IPS DF 4.7 (cell line): ENCODE measurements around the gene GRID1.
"Not testable (repeated sequence)": the region's sequence is repeated elsewhere in the genome, so short reads cannot be mapped to it uniquely, and the experiment has no call there.

Experiments used
- DNase-seq: peaks from one replicate; pipeline ENCODE4 v3.0.0-alpha.2; 2013; ENCODE audit warnings: low spot score; ENCODE audit errors: extremely low read depth

Gene GRID1

DNA sequence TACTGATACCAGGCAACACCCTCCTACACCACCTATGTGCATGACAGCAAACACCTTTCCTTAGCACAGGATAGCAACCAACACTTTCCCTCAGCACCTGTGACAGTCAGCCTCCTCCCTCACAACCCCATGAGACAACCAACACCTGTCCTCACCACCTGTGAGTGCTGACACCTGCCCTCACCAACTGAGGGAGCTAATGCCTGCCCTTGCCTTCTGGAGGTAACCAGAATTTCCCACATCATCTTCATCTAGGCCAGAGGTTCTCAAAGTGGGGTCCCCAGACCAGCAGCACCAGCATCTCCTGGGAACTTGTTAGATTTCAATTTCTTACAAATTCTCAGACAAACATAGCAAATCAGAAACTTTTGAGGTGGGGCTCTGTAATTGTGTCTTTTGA, 112.5 kb downstream of the GRID1 start:
- no peak for DNase-seq

DNA sequence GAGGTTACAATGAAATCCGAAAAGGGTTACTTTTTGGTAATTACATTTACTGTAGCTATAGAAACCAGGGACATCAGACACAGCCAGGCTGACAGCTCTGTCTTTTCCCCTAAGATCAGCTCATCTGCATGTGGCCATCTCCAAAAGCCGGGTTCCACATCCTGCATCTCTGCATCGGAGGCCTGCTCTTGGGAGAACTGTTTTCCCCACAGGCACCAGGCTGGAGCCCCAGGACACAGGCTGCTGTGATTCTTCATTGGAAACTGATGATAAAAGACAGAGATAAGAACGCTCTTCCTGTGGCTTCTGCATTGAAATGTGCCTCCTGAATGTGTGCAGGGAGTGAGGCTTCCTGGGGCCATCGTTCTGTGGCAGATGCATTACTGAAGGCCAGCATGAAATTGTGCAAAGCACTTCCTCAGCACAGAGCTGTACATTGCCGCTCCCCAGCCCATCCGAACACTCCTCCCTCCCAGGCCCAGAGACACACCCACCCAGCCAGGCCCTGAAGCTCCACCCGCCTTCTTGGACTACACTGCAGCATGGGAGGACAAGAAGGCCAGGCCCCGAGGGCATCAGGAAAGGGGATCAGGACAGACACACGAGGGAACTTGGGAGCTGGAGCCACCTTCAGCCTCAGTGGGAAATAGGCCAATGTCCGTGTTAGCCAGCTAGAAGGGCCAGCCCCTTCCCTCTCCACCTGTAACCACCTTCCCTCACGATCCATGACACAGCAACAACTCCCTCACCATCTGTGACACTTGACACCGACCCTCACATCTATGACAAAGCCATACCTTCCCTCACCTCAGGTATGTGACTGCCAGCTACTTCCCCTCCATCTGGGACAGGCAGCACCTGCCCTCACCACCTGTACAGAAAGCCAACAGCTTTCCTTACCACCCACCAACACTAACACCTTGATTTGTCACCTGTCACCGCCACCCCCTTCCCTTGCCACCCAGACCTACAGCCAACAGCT, 113.2 kb downstream of the GRID1 start:
- DNase-seq: no peak

DNA sequence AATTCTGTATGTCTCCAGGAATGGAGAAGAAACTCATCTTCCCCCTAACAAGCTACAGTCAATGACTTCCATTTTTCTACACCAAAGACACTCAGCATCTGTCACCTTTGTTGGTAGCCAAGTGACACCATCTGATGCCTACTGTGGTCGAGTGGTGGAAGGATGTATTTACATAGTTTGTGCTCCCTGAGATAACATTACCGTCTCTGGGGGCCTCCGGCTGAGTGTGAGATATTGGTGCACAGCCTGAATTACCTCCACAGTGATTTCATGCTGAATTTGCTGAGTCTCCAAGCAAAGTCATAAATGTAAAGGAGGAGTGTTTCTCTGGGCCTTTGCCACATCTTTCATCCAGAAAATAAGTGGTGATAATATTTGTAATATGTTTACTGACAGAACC, 114.0 kb downstream of the GRID1 start:
- DNase-seq: no peak

DNA sequence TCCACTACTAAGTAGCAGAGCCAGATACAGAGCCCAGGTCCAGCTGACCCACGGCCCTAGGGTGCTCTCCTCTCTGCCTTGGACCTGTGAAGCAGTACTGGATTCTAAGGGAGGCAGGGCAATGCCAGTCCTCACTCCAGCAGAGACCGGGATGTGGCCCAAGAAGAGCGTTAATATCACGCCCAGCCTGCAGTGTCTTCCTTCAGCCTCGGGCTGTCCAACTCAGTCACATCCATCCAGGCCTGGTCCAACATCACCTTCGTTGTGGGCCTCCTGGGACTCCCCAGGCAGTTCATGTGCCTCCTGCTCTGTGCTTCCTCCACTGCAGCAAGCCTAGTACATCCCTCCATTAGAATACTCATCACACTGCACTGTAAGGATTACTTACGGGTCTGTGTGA, 114.5 kb downstream of the GRID1 start:
- no peak for DNase-seq

DNA sequence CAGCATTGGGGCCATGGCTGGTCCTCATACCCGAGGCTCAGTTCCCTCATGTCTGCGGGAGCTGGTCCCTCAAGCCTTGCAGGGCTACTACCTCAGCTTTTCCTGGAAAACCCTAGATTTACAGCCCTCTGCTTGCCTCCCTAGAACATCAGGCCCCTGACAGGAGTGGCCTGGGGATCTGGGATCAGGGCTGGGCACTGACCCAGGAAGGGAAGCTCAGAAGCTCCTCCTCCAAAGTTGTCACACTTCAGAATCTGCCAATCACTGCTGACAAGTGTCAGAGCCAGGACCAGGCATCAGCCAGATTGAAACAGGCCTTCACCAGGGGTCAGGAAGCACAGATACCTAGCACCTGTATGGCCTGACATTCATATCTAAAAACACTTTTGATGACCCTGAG, 115.2 kb downstream of the GRID1 start:
- DNase-seq: no peak

DNA sequence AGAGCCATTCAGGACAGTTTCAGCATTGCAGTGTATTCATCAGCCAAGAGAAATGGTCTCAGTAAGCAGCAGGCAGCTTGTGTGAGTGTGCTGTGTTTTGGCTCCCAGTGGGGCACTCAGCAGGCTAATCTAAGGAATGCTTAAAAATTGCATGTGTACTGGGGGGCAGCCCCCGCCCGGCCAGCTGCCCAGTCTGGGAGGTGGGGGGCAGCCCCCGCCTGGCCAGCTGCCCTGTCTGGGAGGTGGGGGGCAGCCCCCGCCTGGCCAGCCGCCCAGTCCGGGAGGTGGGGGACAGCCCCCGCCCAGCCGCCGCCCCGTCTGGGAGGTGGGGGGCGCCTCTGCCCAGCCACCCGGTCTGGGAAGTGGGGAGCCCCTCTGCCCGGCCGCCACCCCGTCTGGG, 116.2 kb downstream of the GRID1 start:
- DNase-seq: no peak

DNA sequence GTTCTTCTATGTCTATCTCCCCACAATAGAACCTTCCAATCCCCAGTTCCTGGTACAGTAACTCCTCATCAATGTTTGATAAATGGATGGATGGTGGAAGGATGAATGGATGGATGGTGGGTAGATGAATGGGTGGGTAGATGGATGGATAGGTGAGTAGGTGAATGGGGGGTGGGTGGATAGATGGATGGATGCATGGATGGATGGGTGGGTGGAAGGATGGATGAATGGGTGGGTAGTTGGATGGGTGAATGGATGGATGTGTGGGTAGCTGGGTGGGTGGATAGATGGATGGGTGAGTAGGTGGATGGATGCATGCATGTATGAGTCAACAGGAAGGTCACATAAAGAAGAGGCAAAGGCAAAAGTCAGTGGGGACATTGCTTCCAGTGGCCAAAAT, 116.8 kb downstream of the GRID1 start:
- no peak for DNase-seq

DNA sequence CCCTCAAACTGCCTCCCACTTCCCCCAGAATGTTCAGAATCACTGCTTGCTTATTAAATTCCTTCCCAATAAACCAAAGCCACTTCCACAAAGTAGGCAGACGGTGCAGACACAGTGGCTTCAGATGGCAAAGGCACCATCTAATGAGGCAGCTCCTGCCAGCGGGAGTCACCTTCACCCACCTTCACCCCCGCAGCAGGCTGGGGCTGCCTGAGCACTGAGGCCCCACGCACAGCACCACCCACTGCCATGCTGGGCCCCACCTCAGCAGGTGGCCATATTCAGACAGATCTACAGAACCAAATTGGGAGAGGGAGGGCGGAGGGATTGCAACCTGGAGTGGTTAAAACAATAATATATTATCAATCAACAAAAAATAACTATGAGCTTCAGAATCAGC, 118.5 kb downstream of the GRID1 start:
- DNase-seq: no peak

DNA sequence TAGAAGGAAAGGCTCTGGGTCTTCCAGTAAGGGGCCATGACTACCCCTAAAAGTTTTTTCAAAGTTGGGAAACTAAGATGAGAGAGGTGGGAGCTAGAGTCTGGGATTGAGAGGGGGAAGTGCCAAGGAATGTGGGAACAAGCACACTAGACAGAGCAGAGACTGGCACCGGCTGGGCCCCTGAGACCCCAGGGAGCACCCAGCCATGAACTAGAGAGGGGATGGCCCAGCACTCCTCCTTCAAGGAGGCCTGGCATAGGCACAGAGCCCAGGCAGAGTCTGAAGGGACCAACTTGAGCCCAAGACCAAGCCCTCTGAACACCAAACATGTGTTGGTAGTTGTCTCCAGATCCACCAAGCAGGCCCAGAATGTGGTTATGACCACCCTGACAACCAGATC, 119.0 kb downstream of the GRID1 start:
- no peak for DNase-seq

DNA sequence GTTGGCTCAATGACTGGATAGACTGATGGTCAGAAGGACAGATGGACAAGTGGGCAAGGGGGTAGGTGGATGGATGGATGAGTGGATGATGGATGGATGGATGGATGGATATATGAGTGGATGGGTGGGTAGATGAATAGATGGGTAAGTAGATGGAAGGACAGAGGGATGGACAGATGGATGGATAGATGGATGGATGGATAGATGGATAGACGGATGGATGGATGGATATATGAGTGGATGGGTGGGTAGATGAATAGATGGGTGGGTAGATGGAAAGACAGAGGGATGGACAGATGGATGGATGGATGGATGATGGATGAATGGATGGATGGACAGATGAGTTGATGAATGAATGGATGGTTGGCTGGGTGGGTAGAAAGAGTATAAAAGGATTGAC, 119.5 kb downstream of the GRID1 start:
- DNase-seq: no peak

DNA sequence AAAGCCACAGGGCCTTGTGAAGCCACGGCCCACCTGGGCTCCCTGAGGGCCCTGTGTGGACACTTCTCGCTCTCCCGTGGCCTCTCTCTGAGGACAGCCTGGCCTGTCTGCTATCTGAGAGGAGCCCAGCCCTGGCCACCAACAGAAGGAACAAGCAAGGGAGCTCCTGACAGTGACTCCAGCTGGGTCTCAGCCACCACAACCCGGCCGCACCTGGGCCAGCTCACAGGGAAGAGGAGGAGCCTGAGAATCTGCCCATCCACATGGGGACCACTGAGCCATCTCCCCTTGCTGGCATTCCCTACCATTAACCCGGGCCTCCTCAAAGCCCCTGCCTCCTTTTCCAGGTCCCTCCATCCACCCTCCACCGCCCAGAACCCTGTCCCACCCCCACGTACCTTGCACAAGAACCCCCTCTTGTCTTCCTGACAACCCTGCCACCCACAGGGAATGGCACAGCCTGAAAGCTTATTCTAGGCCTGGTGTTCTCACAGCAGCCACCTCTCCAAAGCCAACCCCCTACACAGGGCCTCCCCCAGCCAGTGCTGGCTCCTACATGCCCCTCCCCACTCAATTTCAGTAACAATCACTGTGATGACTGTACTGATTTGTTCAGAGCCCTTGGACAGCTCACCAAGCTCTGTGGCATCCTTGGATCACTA, 120.2 kb downstream of the GRID1 start:
- no peak for DNase-seq

DNA sequence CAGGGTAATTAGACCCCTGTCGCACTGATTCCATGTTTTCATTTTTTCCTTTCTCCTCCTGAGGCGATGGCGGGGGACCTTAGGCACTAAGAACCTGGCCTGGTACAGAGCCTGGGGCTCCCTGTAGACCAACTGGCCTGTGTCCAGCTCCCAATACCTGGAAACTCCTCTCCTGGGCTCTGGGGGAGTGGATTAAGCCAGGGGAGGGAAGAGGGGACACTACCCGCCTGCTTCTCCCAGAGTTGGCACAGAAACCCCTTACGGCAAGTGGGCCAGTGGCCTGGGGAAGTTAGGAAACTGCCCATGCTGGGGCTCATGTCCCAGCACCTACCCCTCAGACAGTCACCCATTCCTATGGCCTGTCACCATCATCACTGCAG, 121.6 kb downstream of the GRID1 start:
- no peak for DNase-seq

DNA sequence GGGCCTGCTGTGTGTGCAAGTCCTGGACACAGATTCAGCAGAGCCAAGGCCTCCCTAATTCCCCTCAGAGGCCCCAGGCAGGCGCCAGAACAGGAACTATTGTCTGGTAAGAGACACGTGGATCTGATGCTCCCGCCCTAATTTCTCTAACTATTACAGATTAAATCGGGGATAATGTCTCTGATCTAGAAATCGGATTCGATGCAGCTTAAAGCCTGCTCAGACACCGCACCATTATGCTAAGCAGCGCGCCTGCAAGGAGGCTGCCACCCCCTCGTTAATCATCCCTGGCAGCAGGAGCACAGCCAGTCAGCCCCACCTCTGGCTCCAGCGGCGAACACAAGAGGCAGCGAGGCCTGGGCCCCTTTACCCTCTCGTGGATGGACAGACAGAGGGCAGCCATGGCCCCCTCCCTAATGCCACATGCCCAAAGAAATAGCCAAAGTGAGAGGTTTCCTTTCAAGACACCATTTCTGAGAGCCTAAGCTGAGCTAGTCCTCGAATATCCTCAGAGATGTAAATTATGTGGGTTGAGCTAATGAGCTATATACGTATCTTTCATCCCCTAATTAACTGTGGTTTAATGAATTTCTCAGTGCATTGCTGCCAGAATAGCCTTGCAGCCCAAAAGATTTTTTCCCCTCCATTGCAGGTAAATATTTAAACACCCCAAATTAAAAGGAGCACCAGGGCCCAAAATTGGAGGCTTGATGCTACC, 122.1 kb downstream of the GRID1 start:
- DNase-seq: no peak

DNA sequence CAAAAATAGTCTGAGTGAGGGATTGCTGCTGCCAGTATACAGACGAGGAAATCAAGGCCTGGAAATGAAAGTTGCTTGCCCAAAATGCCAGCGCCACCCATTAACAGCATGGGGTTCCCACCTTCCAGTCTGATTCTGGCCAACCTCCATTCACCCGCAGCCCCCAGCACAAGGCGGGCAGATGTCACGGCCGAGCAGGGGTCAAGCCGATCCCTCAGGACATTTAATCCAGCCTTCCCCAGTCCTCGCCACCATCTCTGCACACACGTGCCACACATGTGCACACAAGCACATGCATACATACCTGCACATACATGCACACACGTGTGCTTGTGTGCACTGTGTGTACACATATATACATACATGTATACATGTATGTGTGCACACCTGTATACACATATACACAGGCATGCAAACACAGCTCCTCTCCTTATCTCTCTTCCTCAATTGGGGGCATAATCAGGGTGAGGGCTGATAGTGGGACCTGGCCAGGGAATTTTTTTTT, 122.9 kb downstream of the GRID1 start:
- no peak for DNase-seq

DNA sequence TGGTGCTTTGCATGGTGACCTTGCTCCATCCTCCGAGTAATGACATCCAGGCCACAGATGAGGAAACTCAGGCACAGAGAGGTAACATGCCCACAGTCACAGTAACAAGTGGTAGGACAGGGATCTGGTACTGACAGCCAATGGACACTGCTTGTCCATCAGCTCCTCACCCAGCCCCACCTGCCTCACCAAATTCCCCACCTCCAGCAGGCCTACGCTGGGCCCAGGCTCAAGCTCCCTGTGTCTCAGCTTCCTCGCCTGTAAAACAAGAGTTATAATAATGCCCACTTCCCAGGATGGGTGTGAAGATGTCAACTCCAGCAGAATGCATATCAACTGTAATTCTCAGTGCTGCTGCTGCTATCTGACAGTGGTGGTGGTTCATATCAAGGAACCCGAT, 123.8 kb downstream of the GRID1 start:
- no peak for DNase-seq

DNA sequence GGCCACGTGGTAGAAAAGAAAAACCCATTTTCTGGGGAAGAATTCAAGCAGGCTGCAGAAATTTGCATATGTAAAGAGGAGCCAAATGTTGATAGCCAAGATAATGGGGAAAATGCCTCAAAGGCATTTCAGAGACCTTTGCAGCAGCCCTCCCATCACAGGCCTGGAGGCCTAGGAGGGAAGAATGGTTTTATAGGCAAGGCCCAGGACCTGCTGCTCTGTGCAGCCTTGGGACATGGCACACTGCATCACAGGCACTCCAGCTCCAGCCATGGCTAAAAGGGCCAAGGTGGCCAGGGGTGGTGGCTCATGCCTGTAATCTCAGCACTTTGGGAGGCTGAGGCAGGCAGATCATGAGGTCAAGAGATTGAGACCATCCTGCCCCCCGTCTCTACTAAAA, 128.5 kb downstream of the GRID1 start:
- DNase-seq: not testable (repeated sequence)

DNA sequence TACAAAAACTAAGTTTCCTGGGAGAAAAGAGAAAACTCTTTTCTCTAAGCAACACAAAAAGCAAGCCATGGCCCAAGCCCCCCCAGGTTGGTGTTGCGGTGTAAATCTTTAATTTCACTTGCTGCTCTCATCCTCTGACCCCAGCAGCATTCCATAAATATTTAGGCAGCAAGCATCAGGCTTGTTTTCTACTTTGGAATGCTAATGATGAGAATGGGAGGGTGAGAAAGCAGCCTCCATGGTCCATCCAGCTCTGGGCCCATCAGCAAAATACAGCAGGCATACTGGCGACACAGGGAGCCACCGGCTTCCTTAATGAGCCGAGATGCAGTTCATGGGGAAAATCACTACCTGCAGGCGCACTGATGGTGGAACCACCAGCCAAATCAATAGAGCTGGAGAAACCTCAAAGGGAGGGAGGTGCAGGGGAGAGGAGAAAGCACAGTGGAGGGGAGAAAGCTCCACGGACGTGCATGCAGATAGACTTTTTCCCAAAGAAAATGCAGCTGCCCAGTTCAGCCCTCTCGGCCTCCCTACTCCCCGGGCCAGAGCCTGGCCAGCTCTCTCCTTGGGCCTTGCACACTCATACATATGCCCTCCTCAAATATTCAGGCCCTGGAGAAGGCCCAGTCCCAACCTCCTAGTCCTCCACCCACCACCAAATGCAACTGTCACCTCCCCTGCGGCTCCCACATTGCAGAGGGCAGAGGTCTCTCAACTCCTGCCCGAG, 131.9 kb downstream of the GRID1 start:
- no peak for DNase-seq

DNA sequence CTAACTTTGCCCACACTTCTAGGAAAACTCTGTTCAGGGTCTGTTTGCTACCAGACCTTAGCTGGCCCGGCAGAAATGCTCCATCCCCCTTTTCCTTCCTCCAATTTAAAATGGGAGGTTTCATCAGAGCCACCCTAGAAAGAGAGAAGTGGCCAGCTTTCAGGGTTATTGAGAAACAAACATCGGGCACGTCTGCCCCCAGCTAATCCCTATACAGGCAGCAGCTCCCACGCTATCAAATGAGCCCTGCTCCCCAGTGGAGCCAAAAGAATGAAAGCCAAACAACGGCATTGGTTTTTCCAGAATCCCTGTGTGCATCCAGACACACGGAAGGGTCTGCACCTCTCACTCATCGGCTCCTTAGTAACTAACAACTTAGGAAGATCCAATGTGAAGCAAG, 132.5 kb downstream of the GRID1 start:
- no peak for DNase-seq

DNA sequence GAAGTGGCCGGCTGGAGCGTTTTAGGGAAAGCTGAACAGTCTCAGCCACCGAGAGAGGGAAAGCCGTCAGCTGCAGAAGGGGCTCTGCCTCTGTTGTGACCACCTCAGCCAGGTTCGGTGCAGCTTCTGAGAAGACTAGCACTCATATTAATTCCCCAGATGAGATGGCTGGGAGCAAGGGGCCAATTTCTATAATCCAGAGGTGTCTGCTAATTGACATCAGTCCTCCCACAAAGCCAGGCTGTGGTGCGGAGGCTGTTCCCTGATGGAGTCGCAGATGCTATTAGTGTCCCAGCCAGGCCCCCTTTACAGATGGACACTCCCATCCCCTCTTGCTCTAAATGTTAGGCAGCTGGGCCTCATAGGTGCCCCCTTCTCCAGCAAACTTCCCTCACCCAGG, 133.5 kb downstream of the GRID1 start:
- DNase-seq: no peak

DNA sequence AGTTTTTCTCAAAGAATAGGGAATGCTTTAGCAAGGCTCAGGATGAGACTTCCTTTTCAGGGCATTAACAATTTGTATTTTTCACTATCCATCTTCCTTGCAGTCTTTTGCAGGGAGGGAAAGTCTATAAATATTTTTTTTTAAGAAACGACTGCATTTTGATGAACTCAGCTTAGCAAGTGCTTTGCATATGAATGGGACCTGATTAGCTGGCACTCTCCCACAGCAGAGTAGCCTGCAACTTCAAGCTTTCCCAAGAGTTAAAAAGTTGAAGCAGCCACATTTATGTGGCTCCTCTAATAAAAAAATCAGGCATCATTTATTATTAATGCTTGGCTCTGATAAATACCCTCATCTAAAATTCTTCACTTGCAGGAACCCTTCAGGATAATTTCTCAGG, 134.0 kb downstream of the GRID1 start:
- DNase-seq: no peak

DNA sequence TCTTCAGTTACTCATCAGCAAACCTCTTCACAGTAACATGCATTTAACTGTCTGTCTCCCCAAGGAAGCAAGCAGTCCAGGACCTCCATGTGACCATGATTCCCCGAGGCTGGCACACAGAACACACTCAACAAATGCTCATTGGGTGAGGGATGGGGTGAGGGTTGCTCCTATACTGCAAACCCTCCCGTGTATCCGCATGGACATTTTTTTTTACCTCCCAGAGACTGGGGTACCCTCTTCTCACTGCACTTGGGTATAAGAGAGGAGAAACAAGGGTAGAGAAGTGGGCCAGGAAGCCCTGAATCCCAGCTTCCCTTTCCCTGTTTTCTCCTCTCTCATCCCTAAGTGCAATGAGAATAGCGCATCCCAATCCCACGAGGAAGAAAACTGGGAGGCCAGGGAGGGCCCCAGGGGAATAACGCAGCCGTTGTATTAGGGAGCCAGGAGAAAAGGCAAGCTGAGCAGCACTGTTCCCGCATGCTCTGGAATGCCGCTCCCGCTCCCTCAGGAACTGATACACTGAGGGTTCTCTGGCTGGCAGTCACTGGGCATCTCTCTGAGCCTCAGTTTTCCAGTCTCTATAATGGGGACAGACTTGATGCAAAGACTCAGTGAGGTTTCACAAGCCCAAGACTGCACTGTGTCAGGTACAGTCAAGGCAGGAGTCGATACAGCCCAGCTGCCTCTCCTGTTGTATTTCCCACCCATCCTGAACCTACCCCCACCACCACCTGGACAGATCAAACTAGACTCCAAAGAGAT, 134.6 kb downstream of the GRID1 start:
- no peak for DNase-seq
